MCF 10A (cell line): Measurements from ENCODE around the gene CTNNA1. TPM values are rescaled to one million over a fixed set of nuclear protein-coding genes. Genes with fewer than 3 reads are reported as not detected.

Experiments
- BruUV-seq: library from RNA; stranded (reverse); fragments of 400-500 nt; replicated peaks from 2 replicates; lab custom pipeline; 2021; lab: Mats Ljungman, UMichigan
- CTCF ChIA-PET: fragments of 300-600 bp; sonication (Branson Sonifier 250); formaldehyde crosslinking; extraction: SDS; loops from one replicate; lab custom pipeline; 2021; ENCODE audit warnings: antibody characterized with exemption, inconsistent platforms; lab: Yijun Ruan, JAX
- POLR2A ChIA-PET: fragments of 300-600, 350-650 bp; sonication (Branson Sonifier 250); formaldehyde crosslinking; extraction: SDS; loops from one replicate; lab custom pipeline; 2020; ENCODE audit warnings: antibody characterized with exemption, inconsistent platforms; lab: Yijun Ruan, JAX
- DNase-seq: peaks from one replicate; pipeline ENCODE4 v3.0.0-alpha.2; 2018; ENCODE audit not compliant: unreplicated experiment
- H3K27ac Mint-ChIP-seq: one replicate; pipeline ENCODE4 v1.8.0; 2022; ENCODE audit warnings: mild to moderate bottlenecking, low read depth, mixed read lengths; ENCODE audit not compliant: unreplicated experiment
- H3K27me3 Mint-ChIP-seq: one replicate; pipeline ENCODE4 v1.8.0; 2022; ENCODE audit warnings: mixed read lengths; ENCODE audit not compliant: insufficient read depth, unreplicated experiment
- H3K36me3 Mint-ChIP-seq: one replicate; pipeline ENCODE4 v1.8.0; 2022; ENCODE audit warnings: mild to moderate bottlenecking, moderate library complexity, mixed read lengths; ENCODE audit not compliant: insufficient read depth, unreplicated experiment
- H3K4me1 Mint-ChIP-seq: one replicate; pipeline ENCODE4 v1.8.0; 2022; ENCODE audit warnings: mixed read lengths; ENCODE audit not compliant: insufficient read depth, unreplicated experiment
- H3K4me3 Mint-ChIP-seq: one replicate; pipeline ENCODE4 v1.8.0; 2022; ENCODE audit warnings: mild to moderate bottlenecking, moderate library complexity, mixed read lengths; ENCODE audit not compliant: unreplicated experiment
- H3K9me3 Mint-ChIP-seq: one replicate; pipeline ENCODE4 v1.8.0; 2022; ENCODE audit warnings: mixed read lengths; ENCODE audit not compliant: unreplicated experiment
- intact Hi-C: fragments of 100-400 bp; cut with micrococcal nuclease; formaldehyde crosslinking; loops from 2 replicates; pipeline ENCODE4 v1.14.1; 2022
- total RNA-seq: library from RNA; stranded (reverse); gene quantifications from 2 replicates; pipeline ENCODE4 v1.2.3, GENCODE V29; 2022
- TF ChIP-seq, protein P1 (sequence below): fragments of 200-600 bp; IDR thresholded peaks from one replicate; pipeline ENCODE4 v1.8.0; 2022; ENCODE audit warnings: antibody characterized with exemption, mild to moderate bottlenecking; ENCODE audit not compliant: unreplicated experiment

The CTNNA1 gene
- total RNA-seq, 1 experiment from 2014 or later: 519 TPM

DNA sequence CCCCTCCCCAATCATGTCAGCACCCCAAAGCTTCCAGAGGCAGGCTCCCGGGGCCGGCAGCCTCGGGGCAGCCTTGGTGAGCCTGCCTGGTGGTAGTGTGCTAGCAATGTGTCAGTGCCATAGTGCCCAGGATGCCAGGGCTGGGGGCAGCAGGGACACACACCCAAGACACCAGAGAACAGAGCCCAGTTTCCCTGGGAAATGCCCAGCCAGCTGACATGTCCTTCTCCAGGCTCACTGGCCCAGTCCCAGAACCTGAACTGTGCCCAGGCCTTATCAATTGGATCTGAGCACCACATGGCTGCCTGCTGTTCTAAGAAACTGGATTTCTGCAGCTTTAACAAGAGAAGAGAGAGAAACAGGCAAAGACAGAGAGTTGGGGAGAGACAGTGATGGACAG is 196.8 kb downstream of the CTNNA1 start:
- CTCF ChIA-PET: interaction anchor here (0.6 kb wide), 1 partner anchor 786 kb away, joined by 3 read pairs; no protein-coding TSS in a partner anchor
- POLR2A ChIA-PET: no interaction called here
- Mint-ChIP-seq H3K9me3 (no peaks in the 10 kb centered on the region), H3K4me3 (no peak overlapping the region), H3K27me3 (no peaks in the 10 kb centered on the region), H3K36me3 (peaks cover 29% of the 10 kb centered on the region), H3K4me1 (no peaks in the 10 kb centered on the region), H3K27ac (no peak overlapping the region)
- no peak for DNase-seq
- TF ChIP-seq, protein P1, sequence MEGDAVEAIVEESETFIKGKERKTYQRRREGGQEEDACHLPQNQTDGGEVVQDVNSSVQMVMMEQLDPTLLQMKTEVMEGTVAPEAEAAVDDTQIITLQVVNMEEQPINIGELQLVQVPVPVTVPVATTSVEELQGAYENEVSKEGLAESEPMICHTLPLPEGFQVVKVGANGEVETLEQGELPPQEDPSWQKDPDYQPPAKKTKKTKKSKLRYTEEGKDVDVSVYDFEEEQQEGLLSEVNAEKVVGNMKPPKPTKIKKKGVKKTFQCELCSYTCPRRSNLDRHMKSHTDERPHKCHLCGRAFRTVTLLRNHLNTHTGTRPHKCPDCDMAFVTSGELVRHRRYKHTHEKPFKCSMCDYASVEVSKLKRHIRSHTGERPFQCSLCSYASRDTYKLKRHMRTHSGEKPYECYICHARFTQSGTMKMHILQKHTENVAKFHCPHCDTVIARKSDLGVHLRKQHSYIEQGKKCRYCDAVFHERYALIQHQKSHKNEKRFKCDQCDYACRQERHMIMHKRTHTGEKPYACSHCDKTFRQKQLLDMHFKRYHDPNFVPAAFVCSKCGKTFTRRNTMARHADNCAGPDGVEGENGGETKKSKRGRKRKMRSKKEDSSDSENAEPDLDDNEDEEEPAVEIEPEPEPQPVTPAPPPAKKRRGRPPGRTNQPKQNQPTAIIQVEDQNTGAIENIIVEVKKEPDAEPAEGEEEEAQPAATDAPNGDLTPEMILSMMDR: no peak
- no TSS peak for BruUV-seq
- intact Hi-C loops: no loop called here

GRCh38 chr5:138950421-138951031 is 197.3 kb downstream of the CTNNA1 start:
- Mint-ChIP-seq H3K36me3 (peaks cover 29% of the 10 kb centered on the region), H3K9me3 (no peaks in the 10 kb centered on the region), H3K27me3 (no peaks in the 10 kb centered on the region), H3K4me3 (no peak overlapping the region), H3K27ac (no peak overlapping the region), H3K4me1 (no peaks in the 10 kb centered on the region)
- intact Hi-C loops: no loop called here
- POLR2A ChIA-PET: no interaction called here
- no peak for DNase-seq
- TF ChIP-seq, protein P1: no peak
- no TSS peak for BruUV-seq
- CTCF ChIA-PET: no interaction called here

- CTCF ChIA-PET: no interaction called here
- Mint-ChIP-seq H3K36me3 (peaks cover 31% of the 10 kb centered on the region), H3K4me1 (no peaks in the 10 kb centered on the region)
These were observed 198.1 kb downstream of the CTNNA1 start for GRCh38 chr5:138951091-138951985.

More at GRCh38 chr5:138951091-138951985, 198.1 kb downstream of the CTNNA1 start:
- no TSS peak for BruUV-seq
- TF ChIP-seq, protein P1: no peak
- Mint-ChIP-seq H3K4me3 (no peak overlapping the region), H3K27ac (no peak overlapping the region), H3K9me3 (no peaks in the 10 kb centered on the region), H3K27me3 (no peaks in the 10 kb centered on the region)
- POLR2A ChIA-PET: interaction anchor here (0.6 kb wide), 1 partner anchor 180 kb away, joined by 3 read pairs; no protein-coding TSS in a partner anchor
- DNase-seq: no peak
- intact Hi-C loops: no loop called here
